KMS-11 (cell line): ENCODE measurements around the gene FSD2.
A peak's percentile ranks its signal among the peaks of the same experiment; 100 is the strongest.

Experiments
- H2AFZ ChIP-seq: fragments of 200-600 bp; sonication (generic); 2 replicates; pipeline ENCODE4 v1.6.1; 2016; ENCODE audit warnings: antibody characterized with exemption, mixed run types, low read depth
- H3K27ac ChIP-seq: fragments of 200-600 bp; sonication (generic); 2 replicates; pipeline ENCODE4 v1.6.1; 2016; ENCODE audit warnings: mild to moderate bottlenecking, mixed run types
- H3K27me3 ChIP-seq: fragments of 200-600 bp; sonication (generic); 2 replicates; pipeline ENCODE4 v1.6.1; 2017; ENCODE audit warnings: mild to moderate bottlenecking, low read depth, mixed run types, moderate library complexity; ENCODE audit not compliant: insufficient read depth
- H3K36me3 ChIP-seq: fragments of 200-600 bp; sonication (generic); 2 replicates; pipeline ENCODE4 v1.6.1; 2017; ENCODE audit warnings: mild to moderate bottlenecking, mixed run types; ENCODE audit not compliant: insufficient read depth
- H3K4me1 ChIP-seq: fragments of 200-600 bp; sonication (generic); 2 replicates; pipeline ENCODE4 v1.6.1; 2016; ENCODE audit warnings: mild to moderate bottlenecking, low read depth, mixed run types; ENCODE audit not compliant: poor library complexity, severe bottlenecking
- H3K4me2 ChIP-seq: fragments of 200-600 bp; sonication (generic); 2 replicates; pipeline ENCODE4 v1.7.0; 2016; ENCODE audit warnings: mild to moderate bottlenecking, mixed run types
- H3K4me3 ChIP-seq: fragments of 200-600 bp; sonication (generic); IDR thresholded peaks from 2 replicates; pipeline ENCODE4 v1.6.1; 2017; ENCODE audit warnings: low read depth, low read length, mixed read lengths; ENCODE audit not compliant: insufficient read depth
- H3K79me2 ChIP-seq: fragments of 200-600 bp; sonication (generic); 2 replicates; pipeline ENCODE4 v1.6.1; 2016; ENCODE audit warnings: low read depth, mixed run types; ENCODE audit not compliant: insufficient read depth
- H3K9ac ChIP-seq: fragments of 200-600 bp; sonication (generic); 2 replicates; pipeline ENCODE4 v1.6.1; 2016; ENCODE audit warnings: mild to moderate bottlenecking, mixed run types
- H4K20me1 ChIP-seq: fragments of 200-600 bp; sonication (generic); 2 replicates; pipeline ENCODE4 v1.6.1; 2016; ENCODE audit warnings: mild to moderate bottlenecking, mixed run types; ENCODE audit not compliant: insufficient read depth
- CTCF ChIP-seq: fragments of 200-600 bp; sonication (generic); conservative IDR thresholded peaks from 2 replicates; pipeline ENCODE4 v1.6.1; 2017; ENCODE audit warnings: low read depth, mild to moderate bottlenecking, antibody characterized with exemption, low read length, moderate library complexity, mixed read lengths

Gene FSD2

GRCh38 chr15:82812994-82813393 lies 7.1 kb upstream of the FSD2 start:
- Histone ChIP-seq H3K27me3 (no peaks in the 10 kb centered on the region), H3K36me3 (0 out of 2 replicates have a peak, but pooled peaks cover 3% of the 10 kb centered on the region), H3K4me3 (no peak overlapping the region), H3K4me1 (peaks cover 24% of the 10 kb centered on the region), H3K9ac (no peak overlapping the region), H4K20me1 (no peaks in the 10 kb centered on the region), H3K4me2 (0 out of 2 replicates have a peak overlapping the region, but pooled peaks have one; percentile 9), H3K79me2 (peaks cover 19% of the 10 kb centered on the region; the same call in 1 of the 2 replicates), H3K27ac (no peak overlapping the region), H2AFZ (no peak overlapping the region)
- TF ChIP-seq CTCF = no peak

GRCh38 chr15:82810890-82811426 lies 5.1 kb upstream of the FSD2 start:
- peak overlapping the region; percentile 69 for H3K4me2 ChIP-seq
- no peak overlapping the region for H2AFZ ChIP-seq
- H3K27ac ChIP-seq = peak overlapping the region; percentile 89; the same call in 1 of the 2 replicates
- H3K9ac ChIP-seq = peak overlapping the region; percentile 77; the same call in 1 of the 2 replicates
- H4K20me1 ChIP-seq = no peaks in the 10 kb centered on the region
- peaks cover 19% of the 10 kb centered on the region; the same call in 1 of the 2 replicates for H3K79me2 ChIP-seq
- H3K4me3 ChIP-seq = no peak overlapping the region
- 0 out of 2 replicates have a peak, but pooled peaks cover 3% of the 10 kb centered on the region for H3K36me3 ChIP-seq
- H3K4me1 ChIP-seq = peaks cover 36% of the 10 kb centered on the region
- TF ChIP-seq CTCF = no peak
- no peaks in the 10 kb centered on the region for H3K27me3 ChIP-seq

GRCh38 chr15:82810061-82810889 lies 4.4 kb upstream of the FSD2 start:
- TF ChIP-seq CTCF = no peak
- H3K79me2 ChIP-seq = peaks cover 19% of the 10 kb centered on the region; the same call in 1 of the 2 replicates
- peak overlapping the region; percentile 69 for H3K4me2 ChIP-seq
- H3K27ac ChIP-seq = peak overlapping the region; percentile 89
- H3K9ac ChIP-seq = peak overlapping the region; percentile 77; the same call in 1 of the 2 replicates
- peak overlapping the region; percentile 75 for H2AFZ ChIP-seq
- 0 out of 2 replicates have a peak, but pooled peaks cover under 1% of the 10 kb centered on the region for H3K36me3 ChIP-seq
- no peaks in the 10 kb centered on the region for H4K20me1 ChIP-seq
- H3K27me3 ChIP-seq = no peaks in the 10 kb centered on the region
- H3K4me3 ChIP-seq = no peak overlapping the region
- peaks cover 42% of the 10 kb centered on the region for H3K4me1 ChIP-seq

- no peak for TF ChIP-seq CTCF
- peaks cover 50% of the 10 kb centered on the region for H3K4me1 ChIP-seq
- H3K79me2 ChIP-seq = peaks cover 19% of the 10 kb centered on the region; the same call in 1 of the 2 replicates
These were observed 3.6 kb upstream of the FSD2 start, which contains the start of gene WHAMM for GRCh38 chr15:82809308-82810060. Gene WHAMM (plus strand): TSS chr15:82809628. CDS start chr15:82809727, 99 bp downstream.

More at GRCh38 chr15:82809308-82810060, 3.6 kb upstream of the FSD2 start, which contains the start of gene WHAMM:
- Histone ChIP-seq H3K36me3 (no peaks in the 10 kb centered on the region), H3K27ac (peak within 1 kb of the TSS; percentile 89), H2AFZ (peak within 1 kb of the TSS; percentile 75), H3K9ac (peak within 1 kb of the TSS; percentile 77), H4K20me1 (no peaks in the 10 kb centered on the region), H3K27me3 (no peaks in the 10 kb centered on the region), H3K4me2 (peak within 1 kb of the TSS; percentile 69), H3K4me3 (no peak within 1 kb of the TSS)
